A549 (cell line): Measurements from ENCODE around the gene RGS6. TPM values are rescaled to one million over a fixed set of nuclear protein-coding genes. Genes with fewer than 3 reads are reported as not detected.

ENCODE experiments used
- ATAC-seq, 2 experiments: fragments of 200-7000 bp in 1 of 2; fragments of >200 bp in 1 of 2; cut with Nextera tagmentation in 1 of 2; cut with Tn5 transposase in 1 of 2; 3 replicates each; pipeline versions ENCODE4 v1.8.0 to v1.9.1; 2018 to 2020; ENCODE audit warnings: mild to moderate bottlenecking in 1 of 2, moderate library complexity in 1 of 2
- CTCF ChIA-PET: fragments of 300-600 bp; sonication (Branson Sonifier 250); formaldehyde crosslinking; extraction: SDS; loops from one replicate; lab custom pipeline; 2021; ENCODE audit warnings: antibody characterized with exemption, inconsistent platforms; lab: Yijun Ruan, JAX
- POLR2A ChIA-PET: fragments of 350-600 bp; formaldehyde crosslinking; extraction: SDS; loops from one replicate; lab custom pipeline; 2021; ENCODE audit warnings: antibody characterized with exemption, inconsistent platforms; lab: Yijun Ruan, JAX
- DNase-seq, 2 experiments: peaks; one replicate each; pipeline versions ENCODE4 v3.0.0 to v3.0.0-alpha.2; 2011 to 2016; ENCODE audit warnings: low read depth in 1 of 2, low spot score in 1 of 2
- FAIRE-seq: peaks from 2 replicates; lab custom pipeline; 2011; peaks lifted over from hg19 to GRCh38; lab: Jason Lieb, UNC
- H3K27ac ChIP-seq, 2 experiments: fragments of >200 bp; sonication (Bioruptor Twin); formaldehyde crosslinking; 3 replicates each; pipeline ENCODE4 v1.5.1; 2016 to 2017
- H3K4me1 ChIP-seq: fragments of >200 bp; sonication (Bioruptor Twin); formaldehyde crosslinking; 3 replicates; pipeline ENCODE4 v1.6.1; 2016
- H3K4me2 ChIP-seq: fragments of >200 bp; sonication (Bioruptor Twin); formaldehyde crosslinking; 3 replicates; pipeline ENCODE4 v1.6.1; 2016
- H3K4me3 ChIP-seq: fragments of >200 bp; sonication (Bioruptor Twin); formaldehyde crosslinking; 3 replicates; pipeline ENCODE4 v1.5.1; 2016
- H3K9me3 ChIP-seq: fragments of >200 bp; sonication (Bioruptor Twin); formaldehyde crosslinking; 3 replicates; pipeline ENCODE4 v1.6.1; 2016
- ATOH8 ChIP-seq: fragments of 250-450 bp; sonication (Bioruptor Pico); IDR thresholded peaks from 2 replicates; pipeline ENCODE4 v1.5.0; 2020; ENCODE audit warnings: low read depth, mild to moderate bottlenecking, moderate library complexity
- BHLHE40 ChIP-seq: IDR thresholded peaks from 2 replicates; pipeline ENCODE4 v1.6.1; 2012; ENCODE audit warnings: low read depth, low read length, inconsistent platforms
- CBX2 ChIP-seq: fragments of 200-600 bp; sonication (generic); IDR thresholded peaks from 2 replicates; pipeline ENCODE4 v1.6.1; 2016; ENCODE audit warnings: low read depth, mild to moderate bottlenecking, borderline replicate concordance
- CHD4 ChIP-seq: fragments of 200-600 bp; sonication (generic); IDR thresholded peaks from 2 replicates; pipeline ENCODE4 v1.6.1; 2016; ENCODE audit warnings: antibody characterized with exemption, mild to moderate bottlenecking, borderline replicate concordance
- CTCF ChIP-seq: fragments of >200 bp; sonication (Bioruptor Twin); formaldehyde crosslinking; IDR thresholded peaks from 3 replicates; pipeline ENCODE4 v1.5.1; 2016
- FOSB ChIP-seq: fragments of 250-450 bp; sonication (Bioruptor Pico); IDR thresholded peaks from 2 replicates; pipeline ENCODE4 v1.5.0; 2020; ENCODE audit warnings: mild to moderate bottlenecking, moderate library complexity
- HDAC2 ChIP-seq: fragments of 200-600 bp; sonication (generic); IDR thresholded peaks from 2 replicates; pipeline ENCODE4 v1.6.1; 2016
- HEYL ChIP-seq: fragments of 250-450 bp; sonication (Bioruptor Pico); IDR thresholded peaks from 2 replicates; pipeline ENCODE4 v1.8.0; 2021; ENCODE audit warnings: mild to moderate bottlenecking, moderate library complexity
- HOXB5 ChIP-seq: fragments of 250-450 bp; sonication (Bioruptor Pico); IDR thresholded peaks from 2 replicates; pipeline ENCODE4 v1.5.0; 2020; ENCODE audit warnings: mild to moderate bottlenecking, moderate library complexity
- MAX ChIP-seq: IDR thresholded peaks from 2 replicates; pipeline ENCODE4 v1.6.1; 2012
- PBX3 ChIP-seq: IDR thresholded peaks from 2 replicates; pipeline ENCODE4 v1.6.1; 2012
- POLR2A ChIP-seq: IDR thresholded peaks from 2 replicates; pipeline ENCODE4 v1.6.1; 2012; ENCODE audit warnings: mild to moderate bottlenecking, low read length
- POLR2AphosphoS2 ChIP-seq: conservative IDR thresholded peaks from 2 replicates; pipeline ENCODE4 v1.6.1; 2012; ENCODE audit warnings: low read length, improper control_type of control experiment, inconsistent platforms
- TFCP2L1 ChIP-seq: fragments of 250-450 bp; sonication (Bioruptor Pico); IDR thresholded peaks from 2 replicates; pipeline ENCODE4 v1.5.0; 2021; ENCODE audit warnings: mild to moderate bottlenecking
- ZFP36 ChIP-seq: fragments of 450-650 bp; IDR thresholded peaks from 2 replicates; pipeline ENCODE4 v1.6.1; 2014; ENCODE audit warnings: borderline replicate concordance; ENCODE audit not compliant: partially characterized antibody
- WGBS: methylation state at CpG from one replicate; pipeline ENCODE4 v1.1.6; 2017; ENCODE audit errors: missing lambda C conversion rate; 5-methylcytosine and 5-hydroxymethylcytosine counted together
- polyA plus RNA-seq, 4 experiments: library from polyadenylated mRNA; depleted of rRNA in 3 of 4; stranded (reverse); fragments of >200 nt; fragmentation: RNase III in 1 of 4; extraction: RNeasy Plus Mini Kit Qiagen cat#74134 plus additional on column Dnase treatment in 1 of 4; gene quantifications; 2 replicates in 3 of 4; 3 replicates in 1 of 4; pipeline ENCODE4 v1.2.3, GENCODE V29; 2011 to 2017

RGS6 gene
- polyA plus RNA-seq, 2 of the 4 experiments (the other 2 are of a cell fraction), result not detected

- no peaks in the 10 kb centered on the region for H3K4me1 ChIP-seq
- H3K4me3 ChIP-seq, result no peak overlapping the region
- DNase-seq (no peak), FAIRE-seq (no peak), ATAC-seq (no peak)
- H3K4me2 ChIP-seq, result no peak overlapping the region
- H3K9me3 ChIP-seq, result 0 out of 3 replicates have a peak, but pooled peaks cover 10% of the 10 kb centered on the region
- TF ChIP-seq CTCF (no peak), TFCP2L1 (CRISPR knock-in tag) (no peak), ATOH8 (CRISPR knock-in tag) (no peak)
- H3K27ac ChIP-seq, result no peak overlapping the region
- POLR2A ChIA-PET, result no interaction called here
- CTCF ChIA-PET, result interaction anchor here (0.9 to 2.1 kb wide), 2 partner anchors 13 to 28 kb away, joined by 3 to 6 read pairs; no protein-coding TSS in a partner anchor
- 0% methylated on average over 1 of the region's 1 CpG for WGBS
Measured at GRCh38 chr14:72485695-72486094, 553.5 kb downstream of the RGS6 start.

- no peak overlapping the region for H3K4me2 ChIP-seq
- DNase-seq (no peak), ATAC-seq (no peak), FAIRE-seq (no peak)
- no peak overlapping the region for H3K4me3 ChIP-seq
- no peak for TF ChIP-seq PBX3
- no peak overlapping the region for H3K27ac ChIP-seq
- H3K4me1 ChIP-seq, result no peaks in the 10 kb centered on the region
- POLR2A ChIA-PET, result no interaction called here
- H3K9me3 ChIP-seq, result peaks cover 8% of the 10 kb centered on the region; the same call in 1 of the 3 replicates
- CTCF ChIA-PET, result interaction anchor here (2.2 kb wide), 2 partner anchors 12 to 417 kb away, joined by 6 to 9 read pairs; no protein-coding TSS in a partner anchor
- WGBS, result 32% methylated on average over 2 of the region's 2 CpGs
Measured at GRCh38 chr14:72488514-72488913, 556.3 kb downstream of the RGS6 start.

- FAIRE-seq (no peak), DNase-seq (no peak)
- Histone ChIP-seq H3K4me3 (no peak overlapping the region), H3K4me2 (no peak overlapping the region)
- CTCF ChIA-PET, result interaction anchor here (1.0 kb wide), 1 partner anchor 21 kb away, joined by 3 read pairs; no protein-coding TSS in a partner anchor
- TF ChIP-seq HDAC2 (no peak), HOXB5 (no peak), CHD4 (no peak), FOSB (CRISPR knock-in tag) (no peak), ZFP36 (no peak), CBX2 (no peak), POLR2AphosphoS2 (no peak), HEYL (CRISPR knock-in tag) (no peak), PBX3 (no peak), BHLHE40 (no peak), ATOH8 (CRISPR knock-in tag) (no peak), MAX (no peak), POLR2A (no peak)
- TF ChIP-seq, all 56 proteins: peak for 0
- ATAC-seq, result no peak
- 45% methylated on average over 5 of the region's 5 CpGs for WGBS
- Histone ChIP-seq H3K9me3 (peaks cover 12% of the 10 kb centered on the region; the same call in 1 of the 3 replicates), H3K27ac (no peak overlapping the region), H3K4me1 (no peaks in the 10 kb centered on the region)
- POLR2A ChIA-PET, result no interaction called here
Measured at GRCh38 chr14:72492196-72492595, 560.0 kb downstream of the RGS6 start.
